Hair follicular keratinocyte (primary cell): ENCODE measurements around the gene LYG1. TPM values are rescaled to one million over a fixed set of nuclear protein-coding genes. Genes with fewer than 3 reads are reported as not detected.

Experiments
- total RNA-seq: library from RNA; depleted of rRNA; stranded (reverse); fragments of >200 nt; gene quantifications from 2 replicates; pipeline ENCODE4 v1.2.3, GENCODE V29; 2015

The LYG1 gene
- 0.23 TPM in 1 of 2 replicates, not detected in the other for total RNA-seq

GRCh38 chr2:99301097-99301496 is at the start of gene LYG1:
TSS of gene LYG1 (minus strand) at chr2:99301197. CDS start at chr2:99295670, 5,527 bp downstream.

DNA sequence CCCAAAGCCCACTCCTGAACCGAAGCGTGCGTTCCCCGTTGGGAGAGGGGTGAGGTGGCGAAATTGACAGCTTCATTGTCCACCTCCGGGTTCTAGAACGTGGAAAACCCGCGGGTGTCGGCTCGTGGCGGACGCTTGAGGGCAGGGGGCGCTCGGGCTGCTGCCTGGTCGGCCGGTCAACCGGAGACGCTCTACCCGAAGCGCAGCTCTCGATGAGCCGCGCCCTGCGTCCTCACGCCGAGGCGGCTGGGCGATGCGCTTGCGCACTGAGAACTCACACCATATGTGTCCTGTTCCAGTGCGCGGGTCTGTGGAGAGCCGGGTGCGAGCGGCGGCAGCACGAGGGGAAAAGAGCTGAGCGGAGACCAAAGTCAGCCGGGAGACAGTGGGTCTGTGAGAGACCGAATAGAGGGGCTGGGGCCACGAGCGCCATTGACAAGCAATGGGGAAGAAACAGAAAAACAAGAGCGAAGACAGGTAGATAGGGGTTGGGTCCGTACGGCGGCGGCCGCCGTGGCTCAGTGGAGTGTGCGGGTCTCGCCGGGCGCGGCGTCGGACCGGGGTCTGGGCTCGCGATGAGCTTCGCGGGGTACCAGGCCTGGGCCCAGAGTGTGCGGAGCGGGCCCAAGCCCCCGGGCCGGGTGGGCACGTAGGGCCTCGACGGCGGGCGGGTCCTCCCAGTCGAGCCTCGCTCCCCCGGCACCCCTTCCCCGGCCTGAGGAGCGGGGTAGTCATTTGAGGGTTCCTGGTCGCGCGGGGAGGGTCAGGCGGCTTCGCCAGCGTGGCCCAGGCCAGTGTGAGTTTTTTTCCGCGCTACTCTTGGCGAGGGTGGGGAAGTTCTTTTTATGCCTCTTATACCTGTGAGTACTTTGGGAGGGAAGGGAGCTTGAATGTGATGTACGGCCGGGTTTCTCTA is 36.4 kb upstream of the LYG1 start, which contains the start of gene EIF5B:
EIF5B (plus strand) TSS at position 277 of the 916 bp plus-strand sequence; CDS start at position 443, 166 bp downstream.

GRCh38 chr2:99335911-99336803 is 35.2 kb upstream of the LYG1 start, which contains the start of gene TXNDC9:
TSS of gene TXNDC9 (minus strand) at chr2:99336333. CDS start at chr2:99333210, 3,123 bp downstream.

DNA sequence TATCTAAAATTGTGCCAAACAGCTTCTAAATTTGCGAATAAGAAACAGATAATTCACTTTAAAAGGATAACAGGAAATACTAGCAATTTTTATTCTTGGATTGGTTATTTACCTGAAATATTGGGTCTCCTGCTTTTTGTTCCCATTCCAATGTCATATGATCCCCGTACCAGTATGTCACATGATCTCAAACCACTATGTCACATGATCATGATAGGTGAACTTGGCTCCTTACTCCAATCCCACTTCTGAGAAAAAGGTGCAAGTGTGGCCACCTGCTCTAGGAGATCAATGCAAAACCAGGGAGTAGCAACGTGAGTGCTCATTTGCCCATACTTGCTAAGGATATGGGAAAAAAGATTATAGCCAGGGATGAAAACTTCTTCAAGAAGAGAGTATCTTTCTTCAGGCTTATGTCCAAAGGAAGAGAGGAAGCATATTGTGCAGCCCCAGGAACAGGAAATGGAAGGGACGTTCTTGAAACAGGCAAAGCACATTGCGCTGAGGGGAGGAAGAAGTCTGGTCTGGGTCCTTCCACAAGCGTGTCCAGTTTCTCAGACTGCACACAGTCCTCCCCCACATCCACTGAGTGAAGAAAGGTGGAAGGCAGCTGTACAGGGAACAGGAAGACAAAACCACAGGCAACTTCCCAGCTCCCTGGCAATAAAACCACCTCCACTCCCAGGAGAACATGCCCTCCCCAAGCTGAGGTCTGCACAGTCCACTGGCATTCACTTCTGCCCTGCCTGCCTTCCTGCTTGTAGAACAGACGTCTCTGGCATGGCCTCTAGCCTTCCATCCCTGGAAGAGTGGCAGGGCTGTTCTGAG is 45.3 kb downstream of the LYG1 start, which contains the start of gene LYG2:
LYG2 (minus strand) TSS at position 176 of the 828 bp plus-strand sequence. CDS start 1,406 bp downstream, outside the sequence.

Other genes starting within 250 kb of the LYG1 start
- 0.16 and 2.3 TPM in 2 replicates for gene C2orf15, start 159.5 kb downstream of the LYG1 start, total RNA-seq
- gene TSGA10, start 146.3 kb downstream of the LYG1 start, total RNA-seq: 1.3 and 1.5 TPM in 2 replicates
- 3.1 and 3.4 TPM in 2 replicates for gene LIPT1, start 146.2 kb downstream of the LYG1 start, total RNA-seq
- 31.3 and 42.6 TPM in 2 replicates for gene MITD1, start 120.1 kb downstream of the LYG1 start, total RNA-seq
- gene MRPL30, start 120.0 kb downstream of the LYG1 start, total RNA-seq: 42.2 and 44.1 TPM in 2 replicates
- not detected in 2 replicates for gene LYG2, start 45.5 kb downstream of the LYG1 start, total RNA-seq
- 63.2 and 66.8 TPM in 2 replicates for gene TXNDC9, start 35.1 kb upstream of the LYG1 start, total RNA-seq
- gene EIF5B, start 36.2 kb upstream of the LYG1 start, total RNA-seq: 20.7 and 21.0 TPM in 2 replicates
- gene REV1, start 188.8 kb upstream of the LYG1 start, total RNA-seq: 13.1 and 17.3 TPM in 2 replicates